Stimulated activated CD4-positive, alpha-beta T cell treated with anti-CD3 and anti-CD28 coated beads, Interleukin-2, amount 100 ng/mL, for 48 hours (primary cell): ENCODE data around the gene ELK4.

Source experiments
- DNase-seq, 2 donors: peaks; one replicate each; pipeline ENCODE4 v3.0.0-alpha.2; 2020

ELK4 gene

DNA sequence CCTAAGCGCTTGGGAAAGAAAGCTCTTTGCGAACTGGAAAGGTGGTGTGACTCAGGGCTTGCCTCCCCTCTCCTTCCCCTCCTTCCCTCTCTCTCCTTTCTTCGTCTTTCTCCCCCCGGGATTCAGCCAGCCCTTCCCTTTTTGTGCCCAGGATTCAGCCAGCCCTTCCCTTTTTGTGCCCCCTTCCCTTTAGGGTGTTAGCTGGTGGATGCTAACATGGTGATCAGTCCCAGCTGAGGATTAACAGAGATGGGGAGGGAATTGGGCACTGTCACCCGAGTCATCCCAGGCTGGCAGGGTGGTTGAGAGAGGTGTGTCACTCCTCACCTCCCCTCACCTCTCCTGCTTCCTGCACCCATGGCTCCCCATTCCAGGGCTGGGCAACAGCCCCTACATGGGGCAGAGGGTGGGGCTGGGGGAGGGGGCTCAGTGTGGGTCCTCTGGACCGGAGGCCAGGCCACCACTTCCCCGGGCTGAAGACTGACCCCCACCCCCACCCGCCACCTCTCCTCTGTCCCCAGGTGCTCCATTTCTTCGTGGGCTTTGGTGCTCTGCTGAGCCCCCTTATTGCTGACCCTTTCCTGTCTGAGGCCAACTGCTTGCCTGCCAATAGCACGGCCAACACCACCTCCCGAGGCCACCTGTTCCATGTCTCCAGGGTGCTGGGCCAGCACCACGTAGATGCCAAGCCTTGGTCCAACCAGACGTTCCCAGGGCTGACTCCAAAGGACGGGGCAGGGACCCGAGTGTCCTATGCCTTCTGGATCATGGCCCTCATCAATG, 51.5 kb downstream of the ELK4 start:
- DNase-seq = no peak

DNA sequence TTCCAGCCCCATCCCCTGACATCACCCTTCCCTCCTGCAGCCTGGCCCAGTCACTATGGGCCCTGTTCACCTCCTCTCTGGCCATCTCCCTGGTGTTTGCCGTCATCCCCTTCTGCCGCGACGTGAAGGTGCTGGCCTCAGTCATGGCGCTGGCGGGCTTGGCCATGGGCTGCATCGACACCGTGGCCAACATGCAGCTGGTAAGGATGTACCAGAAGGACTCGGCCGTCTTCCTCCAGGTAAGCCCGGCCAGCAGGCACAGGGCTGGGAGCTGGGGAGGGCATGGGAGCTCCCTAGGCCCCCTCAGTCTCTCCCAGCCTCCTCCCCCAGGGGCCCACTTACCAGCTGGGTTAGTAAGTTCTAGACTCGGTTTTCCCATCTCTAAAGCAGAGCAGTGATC, 52.1 kb downstream of the ELK4 start:
- DNase-seq = no peak

DNA sequence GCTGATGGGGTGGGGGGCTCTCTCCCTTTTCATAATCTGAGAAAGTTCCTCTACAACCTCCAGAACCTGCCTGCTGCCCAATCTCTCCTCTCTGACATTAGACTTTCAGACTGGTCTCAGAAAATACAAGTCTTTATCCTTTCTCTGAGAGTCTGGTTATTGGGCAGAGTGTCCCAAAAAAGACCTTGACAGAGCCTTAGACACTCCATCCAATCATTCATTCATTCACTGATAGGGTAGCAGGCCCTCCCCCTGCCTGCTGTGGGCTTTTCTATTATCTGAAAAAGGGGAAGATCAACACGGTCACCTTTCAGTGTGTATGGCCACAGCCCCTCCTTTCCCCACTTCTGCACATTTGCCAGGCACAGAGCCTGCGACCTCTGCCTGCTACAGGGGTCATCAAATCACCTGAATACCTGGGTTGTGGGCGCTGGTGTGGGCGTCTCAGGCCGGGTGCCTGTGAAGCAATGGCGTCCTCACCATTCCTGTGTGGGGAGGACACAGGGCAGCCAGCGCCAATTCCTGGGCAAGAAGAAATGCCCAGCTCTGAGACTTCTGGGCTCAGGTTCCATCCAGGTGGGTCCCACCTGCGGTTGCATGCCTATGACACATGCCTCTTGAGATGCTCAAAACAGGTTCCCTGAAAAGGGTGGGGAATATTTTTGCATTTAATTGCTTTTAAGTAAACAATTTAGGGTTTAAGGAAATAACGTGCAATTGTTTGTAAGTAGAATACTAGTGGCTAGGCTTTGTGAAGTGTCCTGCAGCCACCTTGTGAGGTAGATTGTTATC, 52.8 kb downstream of the ELK4 start:
- DNase-seq = no peak

DNA sequence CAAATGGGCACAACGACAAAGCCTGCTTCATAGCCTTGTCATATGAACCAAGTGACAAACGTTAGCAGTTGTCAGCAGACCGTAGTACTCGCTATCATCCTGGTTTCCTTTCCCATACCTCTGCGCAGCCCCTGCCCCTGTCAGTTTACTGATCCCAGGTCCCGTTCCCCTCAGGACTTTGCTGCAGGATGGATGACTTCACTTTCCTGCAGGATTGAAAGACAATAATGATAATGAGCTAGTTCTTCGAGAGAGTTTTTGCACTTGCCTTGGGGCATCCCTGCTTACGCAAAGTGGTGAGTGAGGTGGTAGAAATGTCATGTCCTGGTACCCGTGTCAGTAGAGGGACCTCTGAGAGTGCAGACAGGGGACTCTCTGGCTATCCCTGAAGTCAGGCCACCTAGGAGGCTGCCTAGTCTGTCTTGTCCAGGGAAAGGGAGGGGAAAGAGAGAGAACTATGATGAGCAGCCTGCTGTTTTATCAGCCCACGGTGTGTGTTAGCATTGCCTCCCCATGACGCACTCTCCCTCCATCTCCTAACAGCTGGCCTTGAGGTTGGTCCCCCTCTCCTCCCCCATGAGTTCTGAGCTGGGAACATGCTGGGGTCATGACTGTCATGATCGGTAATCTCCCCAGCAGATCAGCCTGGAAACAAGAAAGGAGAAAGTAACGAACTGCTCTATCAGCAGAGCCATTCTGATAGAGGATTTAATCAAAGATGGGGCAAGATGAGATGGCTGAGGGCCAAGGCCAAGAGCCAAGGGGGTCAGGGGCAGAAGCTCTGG, 53.7 kb downstream of the ELK4 start:
- no peak for DNase-seq

DNA sequence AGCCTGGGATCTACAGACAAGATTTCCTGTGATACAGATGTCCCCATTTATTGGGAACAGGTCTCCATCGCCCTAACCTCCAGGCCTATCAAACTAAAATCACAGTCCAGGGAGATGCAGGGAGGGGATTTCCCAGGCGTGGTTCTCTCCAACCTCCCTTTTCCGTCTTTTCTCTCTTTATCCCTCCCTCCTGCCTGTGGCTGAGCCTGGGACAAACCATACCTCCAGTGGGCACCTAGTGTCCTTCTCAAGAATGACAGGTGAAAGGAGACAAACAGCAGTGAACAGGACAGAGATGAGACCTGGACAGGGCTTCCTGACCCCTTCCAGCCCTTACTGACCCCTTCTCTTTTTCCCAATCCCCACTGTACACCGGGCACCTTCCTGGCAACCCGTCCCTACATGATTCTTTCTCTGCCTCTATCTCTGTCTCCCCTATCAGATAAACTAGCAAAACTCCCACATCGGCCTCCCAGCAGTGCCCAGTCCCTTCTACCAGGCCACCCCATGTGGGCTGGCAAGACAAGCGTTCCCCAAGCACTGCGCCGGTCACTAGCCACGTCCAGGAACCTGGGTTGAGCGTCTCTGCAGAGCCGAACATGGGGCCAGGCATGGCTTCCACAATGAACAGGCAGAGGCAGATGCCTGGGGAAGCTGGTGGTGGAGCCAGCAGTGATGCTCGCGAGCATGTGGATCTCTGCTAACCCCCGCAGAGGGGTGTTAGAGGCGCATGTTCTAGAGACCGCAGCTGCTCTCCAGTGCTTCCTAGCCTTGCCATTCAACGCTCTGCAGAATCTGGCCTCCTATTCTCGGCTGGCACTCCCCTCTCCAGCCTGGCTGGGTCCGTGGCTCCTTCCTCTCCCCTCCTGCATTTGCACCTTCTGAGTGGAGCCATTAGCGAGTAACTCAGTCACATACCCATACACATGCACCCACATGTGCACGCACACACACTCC, 54.7 kb downstream of the ELK4 start:
- DNase-seq = no peak

DNA sequence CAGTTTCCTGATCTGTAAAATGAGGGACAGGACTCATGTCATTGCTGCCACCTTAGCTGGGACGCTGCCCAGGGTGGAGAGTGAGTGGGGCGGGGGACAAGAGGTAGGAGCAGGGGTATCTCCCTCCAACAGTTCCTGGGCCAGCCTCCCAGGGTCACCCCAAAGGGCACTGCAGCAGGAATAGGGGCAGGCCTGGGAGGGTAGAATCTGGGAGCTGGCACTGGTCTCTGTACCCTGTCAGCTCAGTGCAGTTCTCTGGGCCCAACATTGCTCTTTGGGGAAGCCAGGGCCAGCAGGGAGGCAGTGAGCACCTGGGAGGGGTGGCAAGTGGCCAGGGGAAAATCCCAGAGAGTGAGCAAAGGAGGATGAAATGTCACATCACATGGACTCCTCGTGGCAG, 55.8 kb downstream of the ELK4 start:
- no peak for DNase-seq

DNA sequence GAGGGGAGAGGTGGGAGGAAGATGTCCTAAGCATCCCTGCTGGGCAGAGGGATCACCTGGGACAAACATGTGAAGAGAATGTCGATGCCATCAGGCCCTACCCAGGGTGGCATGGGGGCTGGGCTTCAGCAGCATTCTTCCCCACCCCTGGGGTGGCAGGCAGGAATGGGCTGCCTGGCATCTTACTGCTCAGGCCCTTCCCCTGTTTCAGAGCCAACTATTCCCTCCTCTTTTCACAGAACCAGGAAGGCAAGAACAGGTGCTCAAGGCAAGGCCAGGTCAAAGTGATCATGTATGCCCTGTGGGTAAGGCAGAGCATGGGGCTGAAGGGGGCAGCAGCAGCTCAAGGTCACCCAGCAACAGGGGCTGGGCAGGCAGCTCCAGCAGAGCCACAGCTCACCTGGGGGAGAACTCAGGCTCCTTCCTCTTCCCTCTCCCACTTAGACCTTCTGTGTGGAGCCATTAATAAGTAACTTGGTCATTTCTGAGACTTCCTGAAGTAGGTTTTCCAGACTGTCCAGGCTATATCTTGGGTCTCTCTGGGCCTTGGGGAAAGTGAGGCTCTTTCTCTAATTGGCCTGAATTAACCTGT, 56.4 kb downstream of the ELK4 start:
- DNase-seq = no peak

DNA sequence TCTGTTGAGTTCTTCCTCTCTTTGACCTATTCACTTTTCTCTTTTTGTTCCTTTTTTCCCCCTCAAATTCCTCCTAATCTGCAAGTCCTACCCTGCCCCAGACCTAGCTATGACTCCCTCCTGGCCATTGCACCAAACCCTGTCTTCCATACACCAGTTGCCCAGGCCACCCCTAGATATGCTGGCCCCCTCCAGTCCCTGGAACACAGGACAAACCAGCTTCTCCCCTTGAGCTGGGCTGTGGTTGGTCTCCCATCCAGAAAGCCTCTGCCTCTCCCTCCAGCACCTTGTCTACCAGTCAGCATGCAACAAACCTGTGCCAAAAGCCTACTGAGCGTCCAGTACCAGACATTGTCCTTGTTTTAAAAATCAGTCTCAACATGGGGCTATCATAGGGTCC, 59.4 kb downstream of the ELK4 start:
- no peak for DNase-seq

DNA sequence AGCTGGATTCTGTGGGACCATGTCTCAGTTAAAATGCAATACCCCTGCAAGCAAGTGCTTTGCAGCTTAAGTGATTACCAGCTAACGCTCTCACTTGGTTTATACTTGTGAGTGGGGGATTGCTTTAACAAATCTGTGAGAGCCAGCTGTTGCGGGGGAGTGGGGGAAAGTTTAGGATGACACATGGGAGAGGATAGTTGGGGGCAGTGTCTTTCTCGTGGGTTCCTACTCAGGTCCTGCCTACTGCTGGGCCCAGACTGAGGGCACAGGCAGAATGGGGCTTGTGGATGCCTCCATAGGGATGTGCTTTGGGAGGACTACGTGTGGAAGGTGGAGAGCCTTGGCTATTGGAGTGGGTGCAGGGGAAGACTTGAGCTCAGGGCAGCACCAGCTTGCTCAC, 60.1 kb downstream of the ELK4 start:
- DNase-seq = no peak

DNA sequence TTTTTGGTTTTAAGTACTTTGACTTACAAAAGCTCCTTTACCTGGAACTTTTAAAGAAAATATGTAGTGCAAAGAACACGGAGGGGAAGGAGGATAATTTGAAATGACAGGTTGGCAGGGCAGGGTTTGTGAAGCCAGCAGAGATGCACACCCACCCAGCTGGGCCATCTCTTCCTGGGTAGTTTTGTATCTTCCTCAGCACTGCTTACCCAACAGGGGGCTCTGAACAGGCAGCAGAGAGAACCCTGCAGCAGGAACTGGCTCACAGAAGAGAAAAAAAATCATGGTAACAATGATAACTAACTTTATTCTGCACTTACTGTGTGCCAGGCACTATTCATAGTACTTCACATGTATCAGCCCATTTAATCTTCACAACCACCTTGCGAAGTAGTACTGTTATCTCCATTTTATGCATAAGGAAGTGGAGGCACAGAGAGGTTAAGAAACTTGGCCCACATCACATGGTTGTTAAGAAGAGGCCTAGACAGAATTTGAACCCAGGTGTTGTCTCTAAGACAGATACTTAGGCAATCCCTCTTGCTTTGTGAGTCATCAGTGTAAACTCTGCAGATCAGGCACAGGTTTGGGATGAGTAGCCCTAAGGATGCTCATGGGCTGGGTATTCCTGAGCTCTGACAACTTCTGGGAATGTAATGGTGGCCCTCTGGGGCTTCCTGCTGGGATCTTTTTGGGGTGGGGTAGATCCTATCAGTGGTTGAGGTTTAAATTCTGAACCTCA, 60.8 kb downstream of the ELK4 start:
- no peak for DNase-seq

DNA sequence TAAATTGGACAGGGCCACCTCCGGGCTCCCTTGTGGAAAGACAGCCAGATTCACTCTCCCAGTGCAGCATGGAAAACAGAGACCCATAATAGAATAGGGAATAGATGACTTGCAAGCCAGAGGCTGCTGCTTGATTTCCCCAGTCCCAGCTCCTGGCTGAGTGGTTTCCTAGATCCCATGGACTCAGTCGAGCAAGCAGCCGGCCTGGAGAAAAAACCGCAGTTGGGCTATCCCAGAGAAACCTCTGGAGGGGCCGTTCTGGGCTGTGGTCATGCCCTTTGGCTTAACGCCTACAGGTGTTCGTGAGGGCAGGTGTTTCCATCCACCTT, 61.7 kb downstream of the ELK4 start:
- no peak for DNase-seq

DNA sequence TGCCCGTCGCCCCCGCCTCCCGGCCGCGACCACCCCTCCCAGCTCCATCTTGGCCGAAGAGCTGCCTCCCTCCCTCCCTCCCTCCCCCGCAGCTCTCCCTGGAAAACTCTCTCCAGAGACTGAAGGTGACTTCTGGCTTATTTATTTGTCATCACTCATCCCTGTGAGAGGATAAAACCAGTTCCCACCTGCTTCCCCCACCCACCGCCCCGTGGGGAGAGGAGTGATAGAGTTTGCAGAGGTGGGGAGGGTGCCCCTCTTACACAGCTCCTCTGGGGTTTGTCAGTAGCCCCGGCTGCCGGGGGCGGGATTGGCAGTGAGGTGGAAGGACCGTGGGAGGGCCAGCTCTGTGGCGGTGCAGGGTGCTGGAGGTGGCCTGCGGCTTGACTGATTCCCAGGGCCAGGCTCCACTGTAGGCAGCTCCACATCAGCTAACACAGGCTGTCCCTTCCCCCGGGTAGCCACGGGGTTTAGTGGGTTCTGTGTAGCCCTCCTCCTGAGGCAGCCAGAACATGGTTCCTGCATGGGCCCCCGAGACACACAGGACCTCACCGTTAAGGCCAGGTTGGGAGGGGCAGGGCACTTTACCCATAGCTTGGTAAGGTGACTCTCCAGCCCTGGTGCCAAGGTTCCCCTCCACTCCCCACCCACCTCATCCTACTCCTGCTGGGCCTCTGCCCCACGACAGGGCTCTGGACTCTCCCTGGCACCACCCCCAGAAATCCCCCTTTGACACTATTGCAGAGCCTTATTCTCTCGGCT, 62.2 kb downstream of the ELK4 start:
- DNase-seq = no peak

DNA sequence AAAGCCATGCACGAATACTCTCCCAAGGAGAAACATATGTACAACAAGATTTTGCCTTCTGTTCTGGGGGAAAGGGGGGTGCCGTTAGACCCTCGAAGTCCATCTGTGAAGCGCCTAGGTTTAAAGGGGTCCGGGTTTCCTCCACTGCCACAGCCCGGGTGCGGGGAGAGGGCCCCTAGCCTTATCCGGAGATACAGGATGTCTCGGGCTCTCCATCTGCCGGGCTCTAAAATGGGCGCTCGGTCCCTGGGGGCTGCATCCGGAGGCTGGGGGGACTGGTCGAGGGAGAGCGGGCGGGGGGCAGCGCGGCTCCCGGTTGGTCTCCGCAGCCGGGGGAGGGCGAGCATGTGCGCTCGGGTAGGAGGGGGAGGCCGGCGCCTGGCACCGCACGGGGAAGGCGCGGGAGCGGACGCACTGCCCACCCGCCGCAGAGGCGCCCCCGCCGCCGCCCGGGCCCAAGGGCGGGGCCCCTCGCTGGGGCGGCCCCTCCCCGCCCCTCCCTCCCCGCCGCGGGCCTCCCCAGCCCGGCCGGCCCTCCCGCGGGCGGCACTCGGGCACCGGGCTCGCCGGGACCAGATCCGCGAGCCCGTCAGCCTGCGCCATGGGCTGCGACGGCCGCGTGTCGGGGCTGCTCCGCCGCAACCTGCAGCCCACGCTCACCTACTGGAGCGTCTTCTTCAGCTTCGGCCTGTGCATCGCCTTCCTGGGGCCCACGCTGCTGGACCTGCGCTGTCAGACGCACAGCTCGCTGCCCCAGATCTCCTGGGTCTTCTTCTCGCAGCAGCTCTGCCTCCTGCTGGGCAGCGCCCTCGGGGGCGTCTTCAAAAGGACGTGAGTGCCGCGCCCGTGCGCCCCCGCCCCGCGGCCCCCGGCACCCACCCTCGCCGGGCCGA, 63.1 kb downstream of the ELK4 start:
- no peak for DNase-seq

DNA sequence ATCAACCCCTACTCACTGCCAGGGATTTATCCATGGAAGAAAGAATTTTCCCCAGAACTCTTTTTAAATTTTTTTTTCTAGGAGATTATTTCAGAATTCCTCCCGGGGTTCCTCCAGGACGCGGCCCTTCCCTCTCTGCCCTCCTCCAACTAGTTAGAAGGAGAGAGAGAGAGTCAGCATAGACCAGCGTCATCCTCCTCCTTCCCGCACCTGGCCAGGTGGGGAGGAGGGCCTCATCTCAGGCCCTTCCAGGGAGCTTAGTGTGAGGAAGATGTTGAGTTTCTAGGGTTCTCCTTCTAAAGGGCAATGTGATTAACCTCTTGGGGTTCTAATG, 63.7 kb downstream of the ELK4 start:
- DNase-seq = no peak

DNA sequence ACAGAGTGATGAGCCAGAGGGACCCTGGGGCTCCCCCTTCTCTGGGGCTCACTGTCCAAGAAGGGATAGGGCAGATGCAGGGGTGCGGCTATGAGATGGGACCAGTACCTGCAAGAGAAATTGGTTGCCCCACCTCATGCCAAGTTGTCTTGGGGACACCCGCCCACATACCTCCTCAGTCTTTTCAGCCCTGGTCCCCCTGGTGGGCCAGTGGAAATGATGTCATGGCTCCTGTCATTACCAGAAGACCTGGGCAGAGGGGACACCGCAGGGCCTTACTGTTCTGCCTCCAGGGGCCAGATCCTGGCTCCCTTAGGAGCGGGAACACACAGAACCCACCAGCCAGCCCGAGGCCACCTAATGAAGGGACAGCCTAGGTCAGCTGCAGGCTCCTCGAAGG, 64.1 kb downstream of the ELK4 start:
- no peak for DNase-seq

DNA sequence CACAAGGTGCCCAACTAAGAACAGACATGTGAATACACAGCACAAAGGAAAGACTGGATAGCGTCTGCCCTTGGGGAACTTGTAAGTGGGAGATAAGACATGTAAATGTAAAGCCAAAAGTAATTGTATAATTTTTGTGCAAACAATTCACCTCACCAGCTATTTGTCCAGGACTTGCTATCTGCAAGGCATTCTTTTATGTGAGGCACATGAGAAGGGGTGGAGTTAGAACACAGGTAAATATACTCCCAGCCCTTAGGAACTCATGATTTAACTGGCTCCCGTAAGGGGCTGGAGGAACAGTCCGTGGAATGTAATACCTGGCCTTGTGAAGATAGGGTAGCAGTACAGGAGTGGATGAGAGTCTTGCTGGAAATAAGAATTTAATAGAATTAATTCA, 66.0 kb downstream of the ELK4 start:
- no peak for DNase-seq

DNA sequence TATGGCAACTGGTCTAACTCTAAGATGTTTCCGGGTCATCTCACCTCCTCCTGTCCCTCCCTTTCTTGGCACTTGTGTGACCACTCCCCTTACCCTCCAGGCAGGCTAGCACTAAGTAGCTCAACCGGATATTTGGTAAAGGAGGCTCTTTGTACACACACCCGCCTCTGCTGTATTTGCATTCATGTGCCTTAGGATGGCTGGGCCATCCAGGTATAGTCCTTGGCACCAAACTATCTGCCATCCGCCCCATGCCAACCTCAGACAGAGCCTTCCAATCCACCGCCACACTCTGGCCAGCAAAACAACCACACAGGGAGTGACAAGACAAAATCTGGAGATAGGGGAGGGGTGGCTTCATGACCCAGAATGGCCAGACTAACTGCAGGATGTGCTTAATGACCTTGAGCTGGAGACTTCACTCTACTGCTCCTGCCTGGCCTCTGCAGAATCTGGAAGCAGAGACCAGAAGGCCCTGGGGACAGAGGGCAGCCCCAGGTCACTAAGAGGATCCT, 67.8 kb downstream of the ELK4 start:
- no peak for DNase-seq

DNA sequence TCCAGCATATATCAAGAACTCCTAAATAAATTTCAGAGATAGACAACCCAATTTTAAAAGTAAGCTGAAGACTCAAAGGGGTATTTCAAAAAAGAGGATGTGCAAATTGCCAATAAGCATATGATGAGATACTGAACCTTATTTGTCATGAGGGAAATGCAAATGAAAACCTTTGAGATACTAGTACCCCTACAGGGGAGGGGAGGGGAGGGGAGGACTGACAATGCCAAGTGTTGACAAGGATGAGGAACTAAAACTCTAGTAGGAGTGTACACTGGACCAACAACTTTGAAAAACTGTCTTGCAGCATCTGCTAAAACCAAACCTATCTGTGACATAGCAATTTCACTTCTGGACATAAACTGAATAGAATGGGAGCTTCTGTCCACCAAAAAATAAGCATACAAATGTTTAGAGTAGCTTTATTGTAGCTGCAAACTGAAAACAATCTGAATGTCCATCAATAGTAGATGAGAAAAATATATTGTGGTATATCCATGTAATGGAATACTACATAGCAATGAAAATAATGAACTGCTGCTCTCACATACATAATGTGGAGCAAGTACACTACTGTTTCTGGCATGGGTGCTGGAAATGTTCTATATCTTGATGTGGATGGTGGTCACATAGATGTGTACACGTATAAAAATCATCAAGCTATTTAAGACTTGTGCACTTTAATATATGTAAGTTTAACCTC, 70.2 kb downstream of the ELK4 start:
- DNase-seq = no peak
